GM18907 (cell line): ENCODE data around the gene ADIPOR1.
"Not testable (repeated sequence)": the region's sequence is repeated elsewhere in the genome, so short reads cannot be mapped to it uniquely, and the experiment has no call there.

ENCODE experiments used
- ATAC-seq: cut with Tn5 transposase; IDR thresholded peaks from one replicate; pipeline ENCODE4 v1.9.1; 2021; ENCODE audit warnings: mild to moderate bottlenecking, moderate library complexity; ENCODE audit not compliant: unreplicated experiment

ADIPOR1 gene

GRCh38 chr1:202957733-202958543, at the start of gene ADIPOR1:
ADIPOR1 (minus strand) TSS chr1:202958312; CDS start chr1:202951070, 7,242 bp downstream.
- peak; percentile 94 for ATAC-seq

- ATAC-seq = peak; percentile 93
Measured at GRCh38 chr1:203006948-203007871, 49.1 kb upstream of the ADIPOR1 start, which contains the start of gene TMEM183A. TMEM183A (plus strand) TSS chr1:203007374; CDS start chr1:203007466, 92 bp downstream.

- ATAC-seq = not testable (repeated sequence)
Measured at GRCh38 chr1:203005395-203006142, 47.5 kb upstream of the ADIPOR1 start.

GRCh38 chr1:203002951-203003350, 44.8 kb upstream of the ADIPOR1 start:
- ATAC-seq = no peak

- no peak for ATAC-seq
Measured at GRCh38 chr1:203001986-203002385, 43.9 kb upstream of the ADIPOR1 start.

GRCh38 chr1:203000217-203000944, 42.3 kb upstream of the ADIPOR1 start:
- ATAC-seq = no peak

GRCh38 chr1:202998836-202999750, 41.0 kb upstream of the ADIPOR1 start:
- no peak for ATAC-seq

- ATAC-seq = no peak
Measured at GRCh38 chr1:202994756-202995155, 36.6 kb upstream of the ADIPOR1 start.

GRCh38 chr1:202991112-202991511, 33.0 kb upstream of the ADIPOR1 start:
- no peak for ATAC-seq

GRCh38 chr1:202989879-202990278, 31.8 kb upstream of the ADIPOR1 start:
- no peak for ATAC-seq

GRCh38 chr1:202987922-202988583, 29.9 kb upstream of the ADIPOR1 start:
- ATAC-seq = no peak

GRCh38 chr1:202987255-202987654, 29.1 kb upstream of the ADIPOR1 start:
- ATAC-seq = no peak

- not testable (repeated sequence) for ATAC-seq
Measured at GRCh38 chr1:202986120-202986519, 28.0 kb upstream of the ADIPOR1 start.

- ATAC-seq = no peak
Measured at GRCh38 chr1:202982715-202983430, 24.8 kb upstream of the ADIPOR1 start.

- ATAC-seq = no peak
Measured at GRCh38 chr1:202981939-202982338, 23.8 kb upstream of the ADIPOR1 start.

- ATAC-seq = no peak
Measured at GRCh38 chr1:202979459-202979858, 21.3 kb upstream of the ADIPOR1 start.

GRCh38 chr1:202976633-202977032, 18.5 kb upstream of the ADIPOR1 start:
- no peak for ATAC-seq

GRCh38 chr1:202974856-202975255, 16.7 kb upstream of the ADIPOR1 start:
- no peak for ATAC-seq
